Measurements from ENCODE around the gene LPCAT2.

The LPCAT2 gene

GRCh38 chr16:55481023-55481422 lies 27.8 kb upstream of the LPCAT2 start:
- TF ChIP-seq TSHZ2 (CRISPR knock-in tag; IDR thresholded peaks at IDR 0.05) = no peak
- TF ChIP-seq ARNTL (CRISPR knock-in tag; IDR thresholded peaks at IDR 0.05; ENCODE audit: borderline replicate concordance, low read depth) = no peak
- no peak for TF ChIP-seq GLIS3 (CRISPR knock-in tag; IDR thresholded peaks at IDR 0.05)
- TF ChIP-seq TCF4 (CRISPR knock-in tag; IDR thresholded peaks at IDR 0.05; ENCODE audit: borderline replicate concordance) = no peak
- TF ChIP-seq CSDC2 (CRISPR knock-in tag; IDR thresholded peaks at IDR 0.05) = no peak
- TF ChIP-seq CSRNP3 (CRISPR knock-in tag; IDR thresholded peaks at IDR 0.05) = no peak
- TF ChIP-seq ZFP30 (CRISPR knock-in tag; IDR thresholded peaks at IDR 0.05) = no peak
- no peak for TF ChIP-seq ZC3H10 (CRISPR knock-in tag; IDR thresholded peaks at IDR 0.05)
- no peak for TF ChIP-seq RARB (CRISPR knock-in tag; IDR thresholded peaks at IDR 0.05)
- TF ChIP-seq TOX (CRISPR knock-in tag; IDR thresholded peaks at IDR 0.05; ENCODE audit: borderline replicate concordance) = no peak
- TF ChIP-seq OSR1 (CRISPR knock-in tag; IDR thresholded peaks at IDR 0.05) = no peak
- TF ChIP-seq SNAI2 (CRISPR knock-in tag; IDR thresholded peaks at IDR 0.05) = no peak
- ATAC-seq = no peak

GRCh38 chr16:55482056-55482455 lies 26.8 kb upstream of the LPCAT2 start:
- TF ChIP-seq ZFP30 (CRISPR knock-in tag; IDR thresholded peaks at IDR 0.05) = no peak
- TF ChIP-seq OSR1 (CRISPR knock-in tag; IDR thresholded peaks at IDR 0.05) = no peak
- no peak for TF ChIP-seq BACH2 (CRISPR knock-in tag; IDR thresholded peaks at IDR 0.05; ENCODE audit: borderline replicate concordance)
- TF ChIP-seq CSDC2 (CRISPR knock-in tag; IDR thresholded peaks at IDR 0.05) = no peak
- TF ChIP-seq ZC3H10 (CRISPR knock-in tag; IDR thresholded peaks at IDR 0.05) = no peak
- no peak for TF ChIP-seq SNAI2 (CRISPR knock-in tag; IDR thresholded peaks at IDR 0.05)
- TF ChIP-seq TOX (CRISPR knock-in tag; IDR thresholded peaks at IDR 0.05; ENCODE audit: borderline replicate concordance) = no peak
- no peak for TF ChIP-seq GLIS3 (CRISPR knock-in tag; IDR thresholded peaks at IDR 0.05)
- TF ChIP-seq POU6F1 (CRISPR knock-in tag; IDR thresholded peaks at IDR 0.05; ENCODE audit: borderline replicate concordance, low read depth) = no peak
- no peak for TF ChIP-seq ISL1 (CRISPR knock-in tag; IDR thresholded peaks at IDR 0.05)
- ATAC-seq = no peak

GRCh38 chr16:55487048-55487803 lies 21.6 kb upstream of the LPCAT2 start:
- ATAC-seq = peak; percentile 90
- TF ChIP-seq PATZ1 (CRISPR knock-in tag; IDR thresholded peaks at IDR 0.05; ENCODE audit: borderline replicate concordance) (no peak), SNAI2 (CRISPR knock-in tag; IDR thresholded peaks at IDR 0.05) (no peak), CREB5 (CRISPR knock-in tag; IDR thresholded peaks at IDR 0.05; ENCODE audit: low read depth) (no peak), ZFP30 (CRISPR knock-in tag; IDR thresholded peaks at IDR 0.05) (no peak), OSR1 (CRISPR knock-in tag; IDR thresholded peaks at IDR 0.05) (no peak), ZNF8 (CRISPR knock-in tag; IDR thresholded peaks at IDR 0.05) (no peak), ESRRG (CRISPR knock-in tag; IDR thresholded peaks at IDR 0.05) (no peak), POU6F1 (CRISPR knock-in tag; IDR thresholded peaks at IDR 0.05; ENCODE audit: borderline replicate concordance, low read depth) (no peak), TSHZ2 (CRISPR knock-in tag; IDR thresholded peaks at IDR 0.05) (no peak), GLIS3 (CRISPR knock-in tag; IDR thresholded peaks at IDR 0.05) (no peak), CSDC2 (CRISPR knock-in tag; IDR thresholded peaks at IDR 0.05) (no peak), TOX (CRISPR knock-in tag; IDR thresholded peaks at IDR 0.05; ENCODE audit: borderline replicate concordance) (no peak), ARNTL (CRISPR knock-in tag; IDR thresholded peaks at IDR 0.05; ENCODE audit: borderline replicate concordance, low read depth) (no peak), ZNF565 (CRISPR knock-in tag; conservative IDR thresholded peaks at IDR 0.05; ENCODE audit: low read depth) (no peak), RARB (CRISPR knock-in tag; IDR thresholded peaks at IDR 0.05) (no peak), ISL1 (CRISPR knock-in tag; IDR thresholded peaks at IDR 0.05) (no peak), ZC3H10 (CRISPR knock-in tag; IDR thresholded peaks at IDR 0.05) (no peak), PPARA (CRISPR knock-in tag; IDR thresholded peaks at IDR 0.05; ENCODE audit: borderline replicate concordance) (no peak)
